Thymus (tissue), 14 donors: Measurements from ENCODE around the gene DNAJC30. TPM values are rescaled to one million over a fixed set of nuclear protein-coding genes. Genes with fewer than 3 reads are reported as not detected.
A peak's percentile ranks its signal among the peaks of the same experiment; 100 is the strongest.

Experiments
- DNase-seq, 9 donors: peaks; one replicate each; pipeline ENCODE4 v3.0.0-alpha.2; 2013; ENCODE audit warnings: low spot score in 9 of 9, low read depth in 6 of 9, missing footprints in 1 of 9
- H3K27ac ChIP-seq, 2 donors: one replicate each; pipeline ENCODE4 v1.5.1; 2013; ENCODE audit warnings: control low read depth in 1 of 2, low read depth in 1 of 2, low read length in 1 of 2, mild to moderate bottlenecking in 1 of 2, moderate library complexity in 1 of 2
- H3K27me3 ChIP-seq, 2 donors: one replicate each; pipeline ENCODE4 v1.5.1; 2013; ENCODE audit warnings: low read length in 1 of 2; ENCODE audit not compliant: control insufficient read depth in 2 of 2, insufficient read depth in 1 of 2
- H3K36me3 ChIP-seq, 2 donors: one replicate each; pipeline ENCODE4 v1.5.1; 2013; ENCODE audit warnings: low read length in 1 of 2, mild to moderate bottlenecking in 1 of 2, moderate library complexity in 1 of 2; ENCODE audit not compliant: control insufficient read depth in 2 of 2, insufficient read depth in 2 of 2
- H3K4me1 ChIP-seq, 2 donors: one replicate each; pipeline ENCODE4 v1.5.1; 2013; ENCODE audit warnings: low read length in 2 of 2; ENCODE audit not compliant: control insufficient read depth in 2 of 2, insufficient read depth in 2 of 2
- H3K4me3 ChIP-seq, 2 donors: one replicate each; pipeline ENCODE4 v1.5.1; 2013; ENCODE audit warnings: low read length in 2 of 2, control low read depth in 1 of 2, mild to moderate bottlenecking in 1 of 2
- H3K9me3 ChIP-seq, 2 donors: one replicate each; pipeline ENCODE4 v1.5.1; 2013; ENCODE audit warnings: low read length in 1 of 2, mild to moderate bottlenecking in 1 of 2; ENCODE audit not compliant: control insufficient read depth in 2 of 2, insufficient read depth in 1 of 2
- WGBS: extraction: QIAGEN DNeasy Blood & Tissue Kit; methylation state at CpG from one replicate; pipeline ENCODE4 v1.1.7; 2013; 5-methylcytosine and 5-hydroxymethylcytosine counted together
- long read RNA-seq, 10 donors: transcript quantifications; one replicate each; lab custom pipeline, GENCODE V29; 2026
- polyA plus RNA-seq: library from polyadenylated mRNA; stranded (reverse); fragments of 200-250 nt; gene quantifications from one replicate; pipeline ENCODE4 v1.2.3, GENCODE V29; 2013
- total RNA-seq: library from RNA; stranded (reverse); fragments of 120-200 nt; gene quantifications from one replicate; pipeline ENCODE4 v1.2.4, GENCODE V29; 2013
- donor health status: healthy.

The DNAJC30 gene
- total RNA-seq: 3.7 TPM
- polyA plus RNA-seq: 8.0 TPM
- long read RNA-seq, donor 1: 0 reads
- long read RNA-seq, donor 2: 0 reads
- long read RNA-seq, donor 3, transcript DNAJC30-201 (1 exons, 2,485 nt): major isoform, 14 of 14 reads
- long read RNA-seq, donor 3, partial matches to known transcripts: 0 of 14 reads
- long read RNA-seq, donor 3, other reads (novel, unspliced or antisense): 0 of 14 reads
- long read RNA-seq, donor 4, transcript DNAJC30-201 (1 exons, 2,485 nt): major isoform, 12 of 79 reads
- long read RNA-seq, donor 4, partial matches to known transcripts: 30 of 79 reads
- long read RNA-seq, donor 4, other reads (novel, unspliced or antisense): 37 of 79 reads
- long read RNA-seq, donor 5, transcript DNAJC30-201 (1 exons, 2,485 nt): major isoform, 23 of 152 reads
- long read RNA-seq, donor 5, partial matches to known transcripts: 129 of 152 reads
- long read RNA-seq, donor 5, other reads (novel, unspliced or antisense): 0 of 152 reads
- long read RNA-seq, donor 6, transcript DNAJC30-201 (1 exons, 2,485 nt): major isoform, 8 of 8 reads
- long read RNA-seq, donor 6, partial matches to known transcripts: 0 of 8 reads
- long read RNA-seq, donor 6, other reads (novel, unspliced or antisense): 0 of 8 reads
- long read RNA-seq, donor 7, transcript DNAJC30-201 (1 exons, 2,485 nt): major isoform, 14 of 14 reads
- long read RNA-seq, donor 7, partial matches to known transcripts: 0 of 14 reads
- long read RNA-seq, donor 7, other reads (novel, unspliced or antisense): 0 of 14 reads
- long read RNA-seq, donor 8, transcript DNAJC30-201 (1 exons, 2,485 nt): major isoform, 10 of 10 reads
- long read RNA-seq, donor 8, partial matches to known transcripts: 0 of 10 reads
- long read RNA-seq, donor 8, other reads (novel, unspliced or antisense): 0 of 10 reads
- long read RNA-seq, donor 9, transcript DNAJC30-201 (1 exons, 2,485 nt): major isoform, 7 of 7 reads
- long read RNA-seq, donor 9, partial matches to known transcripts: 0 of 7 reads
- long read RNA-seq, donor 9, other reads (novel, unspliced or antisense): 0 of 7 reads
- long read RNA-seq, donor 10, transcript DNAJC30-201 (1 exons, 2,485 nt): major isoform, 14 of 14 reads
- long read RNA-seq, donor 10, partial matches to known transcripts: 0 of 14 reads
- long read RNA-seq, donor 10, other reads (novel, unspliced or antisense): 0 of 14 reads

DNA sequence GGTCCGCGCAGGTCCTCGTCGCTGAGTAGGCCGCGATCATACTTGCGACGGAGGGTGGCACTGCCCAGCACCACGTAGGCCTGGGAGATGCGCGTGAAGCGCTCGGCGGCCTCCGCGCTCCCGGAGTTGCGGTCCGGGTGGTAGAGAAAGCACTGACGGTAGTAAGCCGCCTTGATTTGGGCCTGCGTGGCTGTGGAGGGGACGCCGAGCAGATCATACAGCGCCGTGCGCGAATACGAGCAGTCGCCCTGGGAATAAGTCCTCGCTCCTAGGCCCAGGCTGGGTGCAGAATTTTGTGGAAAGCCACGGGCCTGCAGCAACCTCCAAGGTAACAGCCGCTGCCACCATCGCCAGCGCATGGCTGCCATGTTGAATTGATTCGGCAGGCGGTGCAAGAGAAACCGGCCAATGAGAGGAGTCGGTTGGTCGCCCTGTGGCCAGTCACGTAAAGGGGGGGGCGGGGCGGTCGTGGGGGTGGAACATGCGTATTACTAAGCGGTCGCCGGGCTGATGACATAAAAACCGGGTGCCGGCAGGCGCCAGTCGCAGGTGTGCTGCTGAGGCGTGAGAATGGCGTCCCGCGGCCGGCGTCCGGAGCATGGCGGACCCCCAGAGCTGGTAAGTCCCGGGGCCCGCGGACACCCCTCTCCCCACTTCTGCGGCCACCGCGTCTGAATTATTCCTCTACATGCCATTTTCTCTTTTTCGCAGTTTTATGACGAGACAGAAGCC lies at the start of gene DNAJC30, which contains the start of gene BUD23:
Gene DNAJC30 (minus strand): TSS at position 398 of the 732 bp plus-strand sequence. CDS start 30 bp downstream, at position 368.
Gene BUD23 (plus strand): TSS at position 542 of the 732 bp plus-strand sequence. CDS start 29 bp downstream, at position 571.
- under 1% methylated on average over 68 of the region's 68 CpGs for WGBS
- peak within 1 kb of the TSS; percentile 82 to 88 for H3K27ac ChIP-seq
- H3K4me1 ChIP-seq: peaks cover 20 to 21% of the 10 kb centered on the region in 2 donors
- H3K27me3 ChIP-seq: no peaks in the 10 kb centered on the region
- H3K36me3 ChIP-seq: peaks cover 30 to 31% of the 10 kb centered on the region in 2 donors
- H3K9me3 ChIP-seq: no peaks in the 10 kb centered on the region
- H3K4me3 ChIP-seq: peak within 1 kb of the TSS; percentile 75 to 90
- DNase-seq: peak; percentile 83 to 95 (median 91)

DNA sequence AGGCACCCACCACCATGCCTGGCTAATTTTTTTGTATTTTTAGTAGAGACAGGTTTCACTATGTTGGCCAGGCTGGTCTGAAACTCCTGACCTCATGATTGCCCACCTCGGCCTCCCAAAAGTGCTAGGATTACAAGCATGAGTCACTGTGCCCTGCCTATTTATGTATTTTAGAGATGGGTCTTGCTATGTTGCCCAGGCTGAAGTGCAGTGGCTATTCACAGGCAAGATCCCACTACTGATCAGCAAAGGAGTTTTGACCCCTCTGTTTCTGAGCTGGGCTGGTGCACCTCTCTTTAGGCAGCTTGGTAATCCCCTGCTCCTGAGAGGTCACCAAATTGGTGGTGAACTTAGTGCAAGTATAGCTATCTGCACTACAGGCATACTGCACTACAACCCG lies 49.1 kb upstream of the DNAJC30 start:
- 61% methylated on average over 2 of the region's 2 CpGs for WGBS
- no peak overlapping the region for H3K4me3 ChIP-seq
- no peak for DNase-seq
- no peaks in the 10 kb centered on the region for H3K9me3 ChIP-seq
- peaks cover 8% of the 10 kb centered on the region in 2 donors for H3K36me3 ChIP-seq
- H3K27me3 ChIP-seq: peaks cover 0 to 7% of the 10 kb centered on the region in 2 donors
- no peak overlapping the region for H3K27ac ChIP-seq
- H3K4me1 ChIP-seq: peaks cover 0 to 2% of the 10 kb centered on the region in 2 donors

- Histone ChIP-seq H3K27me3 (peaks cover 3 to 19% of the 10 kb centered on the region in 2 donors), H3K36me3 (no peaks in the 10 kb centered on the region), H3K27ac (no peak overlapping the region), H3K4me3 (no peak overlapping the region), H3K4me1 (peaks cover 0 to 2% of the 10 kb centered on the region in 2 donors), H3K9me3 (no peaks in the 10 kb centered on the region)
- 7% methylated on average over 3 of the region's 3 CpGs for WGBS
- DNase-seq: no peak
Measured at GRCh38 chr7:73730485-73730884, 47.2 kb upstream of the DNAJC30 start.

DNA sequence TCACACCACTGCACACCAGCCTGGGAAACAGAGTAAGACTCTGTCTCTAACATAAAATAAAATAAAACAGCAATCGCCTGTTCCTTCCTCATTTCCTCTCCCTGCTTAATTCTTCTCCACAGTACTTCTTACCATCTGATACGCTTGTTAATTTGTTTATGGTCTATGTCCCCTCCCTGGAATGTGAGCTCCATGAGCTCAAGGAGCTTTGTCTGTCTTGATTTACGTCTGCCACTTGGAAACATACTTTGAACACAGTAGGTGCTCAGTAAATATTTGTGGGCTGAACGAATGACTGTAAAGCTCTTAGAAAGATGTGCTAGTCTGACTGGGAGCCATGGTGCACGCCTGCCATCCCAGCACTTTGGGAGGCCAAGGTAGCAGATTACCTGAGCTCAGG lies 45.3 kb upstream of the DNAJC30 start:
- 68% methylated on average over 5 of the region's 5 CpGs for WGBS
- H3K9me3 ChIP-seq: no peaks in the 10 kb centered on the region
- H3K27ac ChIP-seq: no peak overlapping the region
- H3K4me1 ChIP-seq: no peaks in the 10 kb centered on the region
- peaks cover 3 to 24% of the 10 kb centered on the region in 2 donors for H3K27me3 ChIP-seq
- H3K36me3 ChIP-seq: no peaks in the 10 kb centered on the region
- H3K4me3 ChIP-seq: no peak overlapping the region
- DNase-seq: no peak

DNA sequence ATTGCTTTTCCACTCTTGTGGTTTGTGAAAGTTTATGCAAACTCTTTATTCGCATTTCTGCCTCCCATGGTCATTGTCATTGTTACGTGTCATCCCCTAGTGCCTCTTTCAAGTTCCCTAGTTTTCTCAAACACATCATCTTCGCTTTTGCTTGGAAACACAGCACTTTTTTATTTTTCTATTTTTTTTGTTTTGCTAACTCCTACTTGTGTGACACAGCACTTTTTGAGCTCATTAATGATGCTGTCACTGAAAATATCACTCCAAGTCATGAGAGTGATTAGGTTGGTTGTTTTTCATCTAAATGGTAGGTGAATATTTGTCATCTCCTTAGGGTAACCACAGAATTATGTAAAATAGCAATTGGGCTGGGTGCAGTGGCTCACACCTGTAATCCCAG lies 44.7 kb upstream of the DNAJC30 start:
- Histone ChIP-seq H3K27me3 (peaks cover 3 to 24% of the 10 kb centered on the region in 2 donors), H3K4me3 (no peak overlapping the region), H3K36me3 (no peaks in the 10 kb centered on the region), H3K9me3 (no peaks in the 10 kb centered on the region), H3K27ac (no peak overlapping the region), H3K4me1 (no peaks in the 10 kb centered on the region)
- 71% methylated on average over 3 of the region's 3 CpGs for WGBS
- DNase-seq: no peak

- 93% methylated on average over 1 of the region's 1 CpG for WGBS
Measured at GRCh38 chr7:73726083-73726466, 42.8 kb upstream of the DNAJC30 start.

GRCh38 chr7:73723813-73724212 lies 40.6 kb upstream of the DNAJC30 start:
- Histone ChIP-seq H3K27me3 (peaks cover 13 to 47% of the 10 kb centered on the region in 2 donors), H3K9me3 (no peaks in the 10 kb centered on the region)
- 93% methylated on average over 3 of the region's 3 CpGs for WGBS

More at GRCh38 chr7:73726083-73726466, 42.8 kb upstream of the DNAJC30 start:
- H3K27me3 ChIP-seq: peaks cover 3 to 32% of the 10 kb centered on the region in 2 donors
- H3K4me3 ChIP-seq: no peak overlapping the region
- DNase-seq: no peak
- no peaks in the 10 kb centered on the region for H3K9me3 ChIP-seq
- H3K4me1 ChIP-seq: no peaks in the 10 kb centered on the region
- H3K36me3 ChIP-seq: no peaks in the 10 kb centered on the region
- no peak overlapping the region for H3K27ac ChIP-seq

DNA sequence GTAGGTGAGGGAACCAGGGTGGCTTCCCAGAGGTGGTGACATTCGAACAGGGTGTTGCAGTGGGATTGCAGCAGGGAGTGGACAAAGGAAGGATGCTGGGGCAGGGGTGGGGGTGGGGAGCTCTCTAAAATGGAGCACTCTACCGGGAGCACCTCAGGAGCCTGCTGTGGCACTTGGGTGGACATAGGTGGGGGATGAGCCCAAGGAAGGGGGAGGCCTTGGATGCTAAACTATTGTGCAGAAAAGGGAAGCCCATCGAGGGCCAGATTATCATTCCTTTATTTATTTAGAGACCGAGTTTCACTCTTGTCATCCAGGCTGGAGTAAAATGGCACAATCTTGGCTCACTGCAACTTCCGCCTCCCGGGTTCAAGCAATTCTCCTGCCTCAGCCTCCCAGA lies 39.5 kb upstream of the DNAJC30 start:
- H3K27ac ChIP-seq: no peak overlapping the region
- 75% methylated on average over 6 of the region's 6 CpGs for WGBS
- no peaks in the 10 kb centered on the region for H3K9me3 ChIP-seq
- H3K4me3 ChIP-seq: no peak overlapping the region
- peaks cover 10 to 19% of the 10 kb centered on the region in 2 donors for H3K4me1 ChIP-seq
- peaks cover 21 to 54% of the 10 kb centered on the region in 2 donors for H3K27me3 ChIP-seq
- H3K36me3 ChIP-seq: no peaks in the 10 kb centered on the region
- no peak for DNase-seq

More at GRCh38 chr7:73723813-73724212, 40.6 kb upstream of the DNAJC30 start:
- Histone ChIP-seq H3K27ac (no peak overlapping the region), H3K36me3 (no peaks in the 10 kb centered on the region), H3K4me3 (no peak overlapping the region), H3K4me1 (peaks cover 2 to 9% of the 10 kb centered on the region in 2 donors)
- DNase-seq: no peak
